Measurements from ENCODE around the gene ZBTB7B.
A peak's percentile ranks its signal among the peaks of the same experiment; 100 is the strongest.
"Not testable (repeated sequence)": the region's sequence is repeated elsewhere in the genome, so short reads cannot be mapped to it uniquely, and the experiment has no call there.

The ZBTB7B gene

GRCh38 chr1:154992721-154993571, 9.7 kb upstream of the ZBTB7B start:
- DNase-seq (ENCODE audit: low spot score in 2 of 2) (no peak), ATAC-seq (no peak)
- Mint-ChIP-seq H3K27ac (peak overlapping the region; percentile 48), H3K9me3 (no peaks in the 10 kb centered on the region), H3K4me3 (no peak overlapping the region), H3K36me3 (peaks cover 38% of the 10 kb centered on the region), H3K4me1 (peaks cover 29% of the 10 kb centered on the region)

GRCh38 chr1:154993572-154994268, 8.9 kb upstream of the ZBTB7B start, which contains the start of gene LENEP:
TSS of gene LENEP (plus strand) at chr1:154993586. CDS start at chr1:154993608, 22 bp downstream.
- H3K9me3 Mint-ChIP-seq: no peaks in the 10 kb centered on the region
- H3K4me3 Mint-ChIP-seq: no peak within 1 kb of the TSS
- DNase-seq (ENCODE audit: low spot score in 2 of 2) (no peak), ATAC-seq (no peak)
- H3K4me1 Mint-ChIP-seq: peaks cover 29% of the 10 kb centered on the region
- H3K36me3 Mint-ChIP-seq: peaks cover 30% of the 10 kb centered on the region
- peak within 1 kb of the TSS; percentile 81 for H3K27ac Mint-ChIP-seq

- Mint-ChIP-seq H3K4me1 (peaks cover 29% of the 10 kb centered on the region), H3K9me3 (no peaks in the 10 kb centered on the region), H3K36me3 (peaks cover 30% of the 10 kb centered on the region), H3K27ac (peak overlapping the region; percentile 81), H3K4me3 (no peak overlapping the region)
- DNase-seq (ENCODE audit: low spot score in 2 of 2) (no peak), ATAC-seq (no peak)
These were observed 8.4 kb upstream of the ZBTB7B start for GRCh38 chr1:154994269-154994587.

GRCh38 chr1:154994591-154994990, 8.0 kb upstream of the ZBTB7B start:
- Mint-ChIP-seq H3K27ac (peak overlapping the region; percentile 81), H3K4me3 (no peak overlapping the region), H3K9me3 (no peaks in the 10 kb centered on the region), H3K4me1 (peaks cover 28% of the 10 kb centered on the region), H3K36me3 (peaks cover 28% of the 10 kb centered on the region)
- no peak for DNase-seq (ENCODE audit: low spot score in 2 of 2)
- ATAC-seq: no peak

- DNase-seq (ENCODE audit: low spot score in 2 of 2); H3K9me3 Mint-ChIP-seq; H3K4me3 Mint-ChIP-seq; ATAC-seq: not testable (repeated sequence)
- H3K4me1 Mint-ChIP-seq: peaks cover 32% of the 10 kb centered on the region
- peaks cover 28% of the 10 kb centered on the region for H3K36me3 Mint-ChIP-seq
- H3K27ac Mint-ChIP-seq: peak overlapping the region; percentile 81
These were observed 7.2 kb upstream of the ZBTB7B start for GRCh38 chr1:154995301-154995983.

- Mint-ChIP-seq H3K36me3 (peaks cover 16% of the 10 kb centered on the region), H3K9me3 (no peaks in the 10 kb centered on the region), H3K27ac (no peak overlapping the region), H3K4me1 (peaks cover 32% of the 10 kb centered on the region), H3K4me3 (peak overlapping the region; percentile 8)
- ATAC-seq: no peak
- no peak for DNase-seq (ENCODE audit: low spot score in 2 of 2)
These were observed 5.5 kb upstream of the ZBTB7B start for GRCh38 chr1:154996966-154997701.

- no peak for ATAC-seq
- Mint-ChIP-seq H3K4me1 (peaks cover 32% of the 10 kb centered on the region), H3K36me3 (peaks cover 16% of the 10 kb centered on the region), H3K4me3 (peak overlapping the region; percentile 93), H3K9me3 (no peaks in the 10 kb centered on the region), H3K27ac (peak overlapping the region; percentile 91)
- DNase-seq (ENCODE audit: low spot score in 2 of 2): no peak
These were observed 4.3 kb upstream of the ZBTB7B start for GRCh38 chr1:154998201-154998780.

- Mint-ChIP-seq H3K4me3 (peak overlapping the region; percentile 93), H3K4me1 (peaks cover 39% of the 10 kb centered on the region), H3K36me3 (peaks cover 17% of the 10 kb centered on the region), H3K9me3 (no peaks in the 10 kb centered on the region), H3K27ac (peak overlapping the region; percentile 91)
- peak; percentile 56 to 86 for DNase-seq (ENCODE audit: low spot score in 2 of 2)
- ATAC-seq: peak; percentile 17
These were observed 3.6 kb upstream of the ZBTB7B start for GRCh38 chr1:154998818-154999570.

GRCh38 chr1:154999571-155000410, 2.8 kb upstream of the ZBTB7B start:
- H3K9me3 Mint-ChIP-seq: no peaks in the 10 kb centered on the region
- H3K4me1 Mint-ChIP-seq: peaks cover 46% of the 10 kb centered on the region
- DNase-seq (ENCODE audit: low spot score in 2 of 2) (peak; percentile 47 to 84), ATAC-seq (peak; percentile 3)
- peak overlapping the region; percentile 91 for H3K27ac Mint-ChIP-seq
- H3K36me3 Mint-ChIP-seq: peaks cover 22% of the 10 kb centered on the region
- peak overlapping the region; percentile 93 for H3K4me3 Mint-ChIP-seq

- Mint-ChIP-seq H3K27ac (peak overlapping the region; percentile 91), H3K36me3 (peaks cover 22% of the 10 kb centered on the region), H3K9me3 (no peaks in the 10 kb centered on the region), H3K4me1 (peaks cover 49% of the 10 kb centered on the region), H3K4me3 (peak overlapping the region; percentile 93)
- ATAC-seq (no peak), DNase-seq (ENCODE audit: low spot score in 2 of 2) (no peak)
These were observed 2.2 kb upstream of the ZBTB7B start for GRCh38 chr1:155000411-155000725.

- DNase-seq (ENCODE audit: low spot score in 2 of 2): peak; percentile 81 to 96
- Mint-ChIP-seq H3K4me1 (peaks cover 54% of the 10 kb centered on the region), H3K4me3 (peak overlapping the region; percentile 93), H3K9me3 (no peaks in the 10 kb centered on the region), H3K36me3 (peaks cover 22% of the 10 kb centered on the region), H3K27ac (peak overlapping the region; percentile 91)
- ATAC-seq: peak; percentile 70
These were observed 1.7 kb upstream of the ZBTB7B start for GRCh38 chr1:155000726-155001424.

- Mint-ChIP-seq H3K9me3 (no peaks in the 10 kb centered on the region), H3K4me3 (peak overlapping the region; percentile 93), H3K27ac (peak overlapping the region; percentile 91), H3K36me3 (peaks cover 22% of the 10 kb centered on the region), H3K4me1 (peaks cover 59% of the 10 kb centered on the region)
- DNase-seq (ENCODE audit: low spot score in 2 of 2) (peak in 1 of 2 donors; percentile 84), ATAC-seq (peak; percentile 48)
These were observed 1.3 kb upstream of the ZBTB7B start for GRCh38 chr1:155001425-155001674.

Data from stimulated activated effector memory CD8-positive, alpha-beta T cell treated with anti-CD3 and anti-CD28 coated beads, Interleukin-12 subunit alpha, Interleukin-12 subunit beta, amount 100 ng/mL, for 72 hours (primary cell).